Measurements from ENCODE around the gene PEX14.

DNA sequence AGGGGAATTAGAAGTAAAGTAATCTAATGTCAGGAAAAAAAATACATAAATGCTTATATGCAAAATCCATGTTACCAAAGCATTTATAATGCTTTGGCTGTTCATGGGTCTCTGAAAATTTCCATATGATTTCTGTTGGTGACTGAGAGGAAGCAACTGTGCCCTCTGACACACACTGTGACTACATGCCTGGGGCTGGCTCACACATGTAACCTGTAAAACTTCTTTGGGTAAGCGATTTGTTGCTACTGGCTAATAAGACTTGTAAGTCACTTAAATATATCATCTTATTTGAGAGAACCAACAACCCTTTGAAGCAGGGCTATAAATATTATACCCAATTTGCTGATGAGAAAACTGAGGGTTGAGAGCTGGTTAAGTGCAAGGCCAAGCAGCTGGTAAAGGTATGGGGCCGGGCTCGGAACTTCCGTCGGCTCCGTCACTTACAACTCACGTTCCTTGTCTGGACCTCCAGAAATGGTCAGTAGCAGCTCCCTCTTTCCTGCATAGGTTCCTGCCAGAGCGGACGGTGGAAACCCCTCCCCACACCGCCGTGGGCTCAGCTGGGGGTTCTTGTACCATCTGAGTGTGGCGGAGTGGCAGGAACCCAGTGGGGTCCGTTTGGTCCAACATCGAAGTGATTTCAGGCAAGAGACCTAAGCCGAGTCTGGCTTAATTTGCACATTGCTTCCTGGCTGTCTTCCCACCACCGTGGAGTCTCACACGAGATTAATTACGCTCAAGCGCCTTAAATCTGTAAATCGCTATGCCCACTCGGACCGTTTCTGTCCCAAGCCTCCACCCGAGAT is 3.1 kb upstream of the PEX14 start:
- TF ChIP-seq ZNF565 (CRISPR knock-in tag; conservative IDR thresholded peaks at IDR 0.05; ENCODE audit: low read depth): no peak
- TF ChIP-seq PATZ1 (CRISPR knock-in tag; IDR thresholded peaks at IDR 0.05; ENCODE audit: borderline replicate concordance): no peak

Data from SK-N-SH treated with all-trans-retinoic acid at 6 μM for 48 hours (cell line).